ENCODE results near the gene ALPP. TPM values are rescaled to one million over a fixed set of nuclear protein-coding genes. Genes with fewer than 3 reads are reported as not detected.
"Not testable (repeated sequence)": the region's sequence is repeated elsewhere in the genome, so short reads cannot be mapped to it uniquely, and the experiment has no call there.

The ALPP gene
- polyA plus RNA-seq, 1 of the 3 experiments (the other 2 are of a cell fraction) = not detected

GRCh38 chr2:232384466-232384865 is 5.9 kb downstream of the ALPP start:
- Histone ChIP-seq H2AFZ (ENCODE audit: low read depth) (no peak overlapping the region), H3K9me3 (no peaks in the 10 kb centered on the region), H3K36me3 (replicated peaks in 1 of 2; ENCODE audit: control insufficient read depth in 1 of 2, insufficient read depth in 2 of 2, low read length in 1 of 2) (no peaks in the 10 kb centered on the region), H3K27ac (ENCODE audit: low read depth in 2 of 2, low read length in 1 of 2) (no peak overlapping the region), H3K9me2 (no peaks in the 10 kb centered on the region), H3K4me1 (ENCODE audit: control insufficient read depth in 1 of 2, insufficient read depth in 2 of 2, low read depth in 1 of 2, low read length in 1 of 2) (no peaks in the 10 kb centered on the region; a peak in 1 of 4 replicates), H3K4me3 (ENCODE audit: low read depth in 2 of 2, low read length in 1 of 2) (no peak overlapping the region), H3F3A (replicated peaks; ENCODE audit: insufficient read depth) (no peaks in the 10 kb centered on the region), H3K79me2 (ENCODE audit: insufficient read depth) (no peaks in the 10 kb centered on the region), H3K27me3 (ENCODE audit: insufficient read depth) (peaks cover 66% of the 10 kb centered on the region), H3K9ac (no peak overlapping the region), H4K20me1 (ENCODE audit: insufficient read depth) (no peaks in the 10 kb centered on the region), H3K4me2 (no peak overlapping the region)
- 13% methylated on average over 1 of the region's 1 CpG for WGBS (ENCODE audit: low lambda C conversion rate)
- CTCF ChIA-PET = interaction anchor here (1.3 kb wide), 1 partner anchor 478 kb away, joined by 3 read pairs; no protein-coding TSS in a partner anchor
- no peak for TF ChIP-seq SMC3 (IDR thresholded peaks at IDR 0.05; ENCODE audit: low read depth, low read length)
- TF ChIP-seq CHD2 (IDR thresholded peaks at IDR 0.05; ENCODE audit: low read length, partially characterized antibody) = no peak
- no peak for TF ChIP-seq RCOR1 (IDR thresholded peaks at IDR 0.05; ENCODE audit: low read length)
- TF ChIP-seq TCF12 (IDR thresholded peaks at IDR 0.05) = no peak
- no peak for TF ChIP-seq FOSL2 (IDR thresholded peaks at IDR 0.05; ENCODE audit: borderline replicate concordance, low read depth)
- no peak for TF ChIP-seq FOXM1 (IDR thresholded peaks at IDR 0.05; ENCODE audit: low read depth)
- DNase-seq = no peak
- POLR2A ChIA-PET = no interaction called here

GRCh38 chr2:232385058-232385457 is 6.5 kb downstream of the ALPP start:
- H3K4me1 ChIP-seq (ENCODE audit: control insufficient read depth in 1 of 2, insufficient read depth in 2 of 2, low read depth in 1 of 2, low read length in 1 of 2); DNase-seq; H2AFZ ChIP-seq (ENCODE audit: low read depth); H3K4me2 ChIP-seq; H3K36me3 ChIP-seq (replicated peaks in 1 of 2; ENCODE audit: control insufficient read depth in 1 of 2, insufficient read depth in 2 of 2, low read length in 1 of 2); H3K4me3 ChIP-seq (ENCODE audit: low read depth in 2 of 2, low read length in 1 of 2); H4K20me1 ChIP-seq (ENCODE audit: insufficient read depth); H3K9me3 ChIP-seq; H3K9ac ChIP-seq; H3K9me2 ChIP-seq; POLR2A ChIA-PET; H3K27ac ChIP-seq (ENCODE audit: low read depth in 2 of 2, low read length in 1 of 2); H3K79me2 ChIP-seq (ENCODE audit: insufficient read depth); H3F3A ChIP-seq (replicated peaks; ENCODE audit: insufficient read depth): not testable (repeated sequence)
- CTCF ChIA-PET = interaction anchor here (0.9 to 1.3 kb wide), 4 partner anchors 10 to 479 kb away, joined by 3 to 5 read pairs (median 3); partner anchors contain the start of gene NPPC
- H3K27me3 ChIP-seq (ENCODE audit: insufficient read depth) = peaks cover 67% of the 10 kb centered on the region

GRCh38 chr2:232385660-232386489 is 7.3 kb downstream of the ALPP start:
- CTCF ChIA-PET = interaction anchor here (0.9 to 1.2 kb wide), 4 partner anchors 10 to 460 kb away, joined by 3 to 5 read pairs (median 4); partner anchors contain the start of gene NPPC

More at GRCh38 chr2:232385660-232386489, 7.3 kb downstream of the ALPP start:
- H3K4me2 ChIP-seq = no peak overlapping the region; the same call in 1 of the 2 replicates
- no peaks in the 10 kb centered on the region for H3K36me3 ChIP-seq (replicated peaks in 1 of 2; ENCODE audit: control insufficient read depth in 1 of 2, insufficient read depth in 2 of 2, low read length in 1 of 2)
- no peaks in the 10 kb centered on the region for H3K9me2 ChIP-seq
- no peaks in the 10 kb centered on the region for H4K20me1 ChIP-seq (ENCODE audit: insufficient read depth)
- no peaks in the 10 kb centered on the region; a peak in 1 of 4 replicates for H3K4me1 ChIP-seq (ENCODE audit: control insufficient read depth in 1 of 2, insufficient read depth in 2 of 2, low read depth in 1 of 2, low read length in 1 of 2)
- H2AFZ ChIP-seq (ENCODE audit: low read depth) = no peak overlapping the region
- TF ChIP-seq JUND (IDR thresholded peaks at IDR 0.05) = no peak
- no peak for TF ChIP-seq RFX5 (IDR thresholded peaks at IDR 0.05; ENCODE audit: low read length)
- no peak for TF ChIP-seq YY1 (IDR thresholded peaks at IDR 0.05; ENCODE audit: low read depth)
- no peak for TF ChIP-seq EZH2phosphoT487 (IDR thresholded peaks at IDR 0.05; ENCODE audit: borderline replicate concordance, low read depth)
- TF ChIP-seq ZBTB33 (IDR thresholded peaks at IDR 0.05; ENCODE audit: borderline replicate concordance, low read depth) = no peak
- no peak for TF ChIP-seq MAX (IDR thresholded peaks at IDR 0.05; ENCODE audit: low read depth)
- H3K9me3 ChIP-seq = no peaks in the 10 kb centered on the region
- no peak overlapping the region for H3K4me3 ChIP-seq (ENCODE audit: low read depth in 2 of 2, low read length in 1 of 2)
- H3F3A ChIP-seq (replicated peaks; ENCODE audit: insufficient read depth) = no peaks in the 10 kb centered on the region
- no peak for DNase-seq
- H3K27me3 ChIP-seq (ENCODE audit: insufficient read depth) = peaks cover 74% of the 10 kb centered on the region
- POLR2A ChIA-PET = no interaction called here
- H3K9ac ChIP-seq = no peak overlapping the region
- no peak overlapping the region for H3K27ac ChIP-seq (ENCODE audit: low read depth in 2 of 2, low read length in 1 of 2)
- no peaks in the 10 kb centered on the region for H3K79me2 ChIP-seq (ENCODE audit: insufficient read depth)
- WGBS (ENCODE audit: low lambda C conversion rate) = 15% methylated on average over 22 of the region's 24 CpGs
